GM12878 (cell line): ENCODE results near the gene NADSYN1. TPM values are rescaled to one million over a fixed set of nuclear protein-coding genes. Genes with fewer than 3 reads are reported as not detected.

Source experiments
- ATAC-seq: fragments of 200-7000 bp; cut with Tn5 transposase; 3 replicates; pipeline ENCODE4 v1.9.1; 2020; ENCODE audit warnings: mild to moderate bottlenecking, moderate library complexity
- BruUV-seq: library from RNA; stranded (reverse); fragments of 400-500 nt; replicated peaks from 2 replicates; lab custom pipeline; 2021; lab: Mats Ljungman, UMichigan
- CTCF ChIA-PET: fragments of 300-600 bp; sonication (Branson Sonifier 250); formaldehyde crosslinking; extraction: SDS; loops from one replicate; lab custom pipeline; 2021; ENCODE audit warnings: inconsistent platforms; lab: Yijun Ruan, JAX
- POLR2A ChIA-PET: fragments of 350-600 bp; formaldehyde crosslinking; extraction: SDS; loops from one replicate; lab custom pipeline; 2021; ENCODE audit warnings: inconsistent platforms; lab: Charles Lee
- RAD21 ChIA-PET: fragments of 300-600 bp; sonication (Branson Sonifier 250); formaldehyde crosslinking; loops from one replicate; lab custom pipeline; 2023; ENCODE audit warnings: antibody characterized with exemption; ENCODE audit not compliant: unreplicated experiment; lab: Charles Lee
- SMC1A ChIA-PET: fragments of 300-600 bp; sonication (Branson Sonifier 250); formaldehyde crosslinking; loops from one replicate; lab custom pipeline; 2023; ENCODE audit not compliant: unreplicated experiment, uncharacterized antibody; lab: Charles Lee
- DNase-seq: peaks from one replicate; pipeline ENCODE4 v3.0.0-alpha.2; 2011; ENCODE audit warnings: low read depth, low spot score
- FAIRE-seq: peaks from 3 replicates; lab custom pipeline; 2011; peaks lifted over from hg19 to GRCh38; lab: Jason Lieb, UNC
- H2AFZ ChIP-seq: 2 replicates; pipeline ENCODE4 v1.6.0; 2011; ENCODE audit warnings: low read depth, low read length, control low read depth; ENCODE audit not compliant: control insufficient read depth
- H3K27ac ChIP-seq: 2 replicates; pipeline ENCODE4 v1.5.1; 2011; ENCODE audit warnings: control low read depth; ENCODE audit not compliant: control insufficient read depth, insufficient read depth
- H3K27me3 ChIP-seq, 2 experiments: replicated peaks in 1 of 2; 2 replicates each; pipeline versions ENCODE4 v1.6.0 to v1.6.1; 2011; ENCODE audit warnings: low read length in 1 of 2; ENCODE audit not compliant: control insufficient read depth in 2 of 2, insufficient read depth in 2 of 2
- H3K36me3 ChIP-seq, 2 experiments: 2 replicates each; pipeline ENCODE4 v1.5.1; 2011; ENCODE audit warnings: low read length in 1 of 2; ENCODE audit not compliant: control insufficient read depth in 2 of 2, insufficient read depth in 2 of 2
- H3K4me1 ChIP-seq: 2 replicates; pipeline ENCODE4 v1.6.1; 2011; ENCODE audit warnings: mild to moderate bottlenecking, low read length, moderate library complexity, mixed read lengths; ENCODE audit not compliant: control insufficient read depth, insufficient read depth
- H3K4me2 ChIP-seq: 2 replicates; pipeline ENCODE4 v1.6.0; 2011; ENCODE audit warnings: control low read depth; ENCODE audit not compliant: control insufficient read depth, insufficient read depth
- H3K4me3 ChIP-seq: fragments of 200-600 bp; sonication (generic); 2 replicates; pipeline ENCODE4 v1.5.1; 2016
- H3K79me2 ChIP-seq: 2 replicates; pipeline ENCODE4 v1.6.0; 2011; ENCODE audit warnings: low read length; ENCODE audit not compliant: control insufficient read depth, insufficient read depth
- H3K9ac ChIP-seq: 2 replicates; pipeline ENCODE4 v1.8.0; 2011; ENCODE audit warnings: low read length, control low read depth, mixed read lengths; ENCODE audit not compliant: control insufficient read depth, insufficient read depth
- H3K9me3 ChIP-seq: replicated peaks from 3 replicates; pipeline ENCODE4 v1.5.1; 2011; ENCODE audit warnings: mild to moderate bottlenecking, low read length; ENCODE audit not compliant: control insufficient read depth, insufficient read depth
- H4K20me1 ChIP-seq: 2 replicates; pipeline ENCODE4 v1.6.0; 2011; ENCODE audit not compliant: control insufficient read depth, insufficient read depth
- BHLHE40 ChIP-seq, 2 experiments: fragments of 450-650 bp in 1 of 2; IDR thresholded peaks; 2 replicates each; pipeline ENCODE4 v1.6.1; 2011 to 2017; ENCODE audit warnings: low read depth in 2 of 2, borderline replicate concordance in 1 of 2, improper control_type of control experiment in 1 of 2, low read length in 1 of 2, mild to moderate bottlenecking in 1 of 2
- E2F8 ChIP-seq: fragments of 450-650 bp; IDR thresholded peaks from 2 replicates; pipeline ENCODE4 v1.6.1; 2018; ENCODE audit warnings: mild to moderate bottlenecking, low read depth, moderate library complexity; ENCODE audit not compliant: partially characterized antibody
- HDGF ChIP-seq: fragments of 450-650 bp; IDR thresholded peaks from 2 replicates; pipeline ENCODE4 v1.6.1; 2016; ENCODE audit warnings: antibody characterized with exemption
- HSF1 ChIP-seq: fragments of 150-350 bp; IDR thresholded peaks from 2 replicates; pipeline ENCODE4 v1.6.1; 2014; ENCODE audit warnings: mild to moderate bottlenecking, low read depth, low read length
- IKZF2 ChIP-seq, 2 experiments: fragments of 450-650 bp; IDR thresholded peaks; 2 replicates each; pipeline ENCODE4 v1.6.1; 2017; ENCODE audit warnings: mild to moderate bottlenecking in 2 of 2, moderate library complexity in 2 of 2
- LARP7 ChIP-seq: fragments of 450-650 bp; IDR thresholded peaks from 2 replicates; pipeline ENCODE4 v1.6.1; 2017; ENCODE audit warnings: mild to moderate bottlenecking
- MYC ChIP-seq: IDR thresholded peaks from 2 replicates; pipeline ENCODE4 v1.6.1; 2011; ENCODE audit warnings: mild to moderate bottlenecking, low read length, moderate library complexity, inconsistent platforms; ENCODE audit not compliant: insufficient read depth, insufficient replicate concordance, insufficient read length, severe bottlenecking
- TARDBP ChIP-seq: IDR thresholded peaks from 2 replicates; pipeline ENCODE4 v1.6.1; 2016; ENCODE audit warnings: borderline replicate concordance
- TCF12 ChIP-seq: IDR thresholded peaks from 2 replicates; pipeline ENCODE4 v1.6.1; 2011; ENCODE audit warnings: low read depth, mild to moderate bottlenecking, low read length
- ZBTB40 ChIP-seq: fragments of 450-650 bp; IDR thresholded peaks from 2 replicates; pipeline ENCODE4 v1.6.1; 2016; ENCODE audit warnings: mild to moderate bottlenecking, moderate library complexity, borderline replicate concordance
- ZNF687 ChIP-seq: fragments of 450-650 bp; IDR thresholded peaks from 2 replicates; pipeline ENCODE4 v1.6.1; 2017; ENCODE audit warnings: mild to moderate bottlenecking, moderate library complexity
- in situ Hi-C: fragments of 300-500 bp; cut with MboI; formaldehyde crosslinking; loops from 9 replicates; pipeline ENCODE4 v1.14.3; 2018; ENCODE audit warnings: mixed read lengths
- intact Hi-C: fragments of 100-400 bp; cut with micrococcal nuclease; formaldehyde crosslinking; loops from one replicate; pipeline ENCODE4 v1.14.2; 2022; ENCODE audit not compliant: unreplicated experiment
- polyA plus RNA-seq, 11 experiments: library from polyadenylated mRNA; depleted of rRNA in 4 of 11; unstranded in 6 of 11; stranded (reverse) in 5 of 11; fragments of >200 nt; fragmentation: Nextera tagmentation in 4 of 11; fragmentation: Illumina TruSeq in 1 of 11; extraction: Ambion mirVana in 4 of 11; extraction: Trizol in 1 of 11; gene quantifications; 1 replicate in 1 of 11; 2 replicates in 10 of 11; pipeline versions ENCODE4 v1.2.1 to v1.2.3, GENCODE V29; 2011 to 2016; ENCODE audit warnings: inconsistent platforms in 2 of 11, missing spikeins in 2 of 11, low read depth in 1 of 11
- total RNA-seq, 4 experiments: library from RNA; depleted of rRNA in 3 of 4; stranded (reverse); fragments of >200 nt in 3 of 4; fragmentation: Illumina TruSeq in 1 of 4; extraction: Trizol in 1 of 4; gene quantifications; 2 replicates each; pipeline versions ENCODE4 v1.2.1 to v1.2.3, GENCODE V29; 2013 to 2021

The NADSYN1 gene
- total and polyA plus RNA-seq, 10 of the 15 experiments (the other 5 are each of a cell fraction or from before 2014, with no cell fraction given) = 12.2 to 90.2 (median 69.5) TPM

- H3K79me2 ChIP-seq = no peaks in the 10 kb centered on the region
- H3K4me2 ChIP-seq = no peak overlapping the region
- no peaks in the 10 kb centered on the region for H3K36me3 ChIP-seq
- in situ Hi-C loops (loop anchor here (5.0 kb wide), 1 partner anchor 602 kb away; no protein-coding TSS in a partner anchor), intact Hi-C loops (no loop called here)
- ATAC-seq = no peak
- no peak for FAIRE-seq
- no peaks in the 10 kb centered on the region for H3K9me3 ChIP-seq
- ChIA-PET SMC1A (no interaction called here), CTCF (no interaction called here), RAD21 (no interaction called here), POLR2A (no interaction called here)
- no peak overlapping the region for H3K4me3 ChIP-seq
- H2AFZ ChIP-seq = no peak overlapping the region
- H3K27me3 ChIP-seq = no peaks in the 10 kb centered on the region
- BruUV-seq = no TSS peak
- H3K27ac ChIP-seq = no peak overlapping the region
- no peaks in the 10 kb centered on the region for H4K20me1 ChIP-seq
- peaks cover 12% of the 10 kb centered on the region for H3K4me1 ChIP-seq
- H3K9ac ChIP-seq = no peak overlapping the region
- DNase-seq = no peak
- TF ChIP-seq HSF1 = no peak
- no peak for TF ChIP-seq TARDBP
- no peak for TF ChIP-seq TCF12
- no peak for TF ChIP-seq MYC
- no peak for TF ChIP-seq BHLHE40 (IDR thresholded peaks at IDR 0.05; ENCODE audit: borderline replicate concordance in 1 of 2, low read depth in 2 of 2, low read length in 1 of 2)
- TF ChIP-seq E2F8 = no peak
- no peak for TF ChIP-seq LARP7
- no peak for TF ChIP-seq IKZF2 (IDR thresholded peaks at IDR 0.05)
- no peak for TF ChIP-seq ZBTB40
- no peak for TF ChIP-seq ZNF687
- TF ChIP-seq HDGF = no peak
These were observed 38.4 kb upstream of the NADSYN1 start for GRCh38 chr11:71414645-71415044.
